H9 (cell line): Measurements from ENCODE around the gene P4HA2. TPM values are rescaled to one million over a fixed set of nuclear protein-coding genes. Genes with fewer than 3 reads are reported as not detected.

Experiments
- DNase-seq: peaks from one replicate; pipeline ENCODE4 v3.0.0-alpha.2; 2017
- H2AFZ ChIP-seq: one replicate; pipeline ENCODE4 v1.6.1; 2013; ENCODE audit warnings: mild to moderate bottlenecking, low read length, control low read depth, moderate library complexity
- H2AK5ac ChIP-seq: 2 replicates; pipeline ENCODE4 v1.6.1; 2013; ENCODE audit warnings: low read length, control low read depth, mixed read lengths; ENCODE audit not compliant: insufficient read length
- H2BK120ac ChIP-seq: one replicate; pipeline ENCODE4 v1.6.1; 2013; ENCODE audit warnings: low read depth, mild to moderate bottlenecking, low read length, control low read depth, inconsistent platforms; ENCODE audit not compliant: poor library complexity, severe bottlenecking
- H2BK12ac ChIP-seq: 2 replicates; pipeline ENCODE4 v1.6.1; 2013; ENCODE audit warnings: low read length, control low read depth, mixed read lengths, low read depth; ENCODE audit not compliant: insufficient read length
- H2BK15ac ChIP-seq: 2 replicates; pipeline ENCODE4 v1.6.1; 2013; ENCODE audit warnings: low read depth, low read length, control low read depth
- H2BK20ac ChIP-seq: one replicate; pipeline ENCODE4 v1.6.1; 2013; ENCODE audit warnings: low read depth, mild to moderate bottlenecking, low read length, control low read depth, inconsistent platforms; ENCODE audit not compliant: poor library complexity, severe bottlenecking
- H2BK5ac ChIP-seq: 2 replicates; pipeline ENCODE4 v1.6.1; 2013; ENCODE audit warnings: low read length, control low read depth, mixed read lengths; ENCODE audit not compliant: insufficient read length
- H3K14ac ChIP-seq: 2 replicates; pipeline ENCODE4 v1.6.1; 2013; ENCODE audit warnings: low read length, control low read depth; ENCODE audit not compliant: insufficient read depth
- H3K18ac ChIP-seq: 2 replicates; pipeline ENCODE4 v1.6.1; 2013; ENCODE audit warnings: low read depth, mild to moderate bottlenecking, mixed read lengths, low read length, control low read depth; ENCODE audit not compliant: insufficient read length
- H3K23ac ChIP-seq: 2 replicates; pipeline ENCODE4 v1.6.1; 2013; ENCODE audit warnings: low read length, control low read depth, mixed read lengths, low read depth; ENCODE audit not compliant: insufficient read length
- H3K23me2 ChIP-seq: 2 replicates; pipeline ENCODE4 v1.6.1; 2013; ENCODE audit warnings: low read depth, mild to moderate bottlenecking, mixed read lengths, low read length, control low read depth; ENCODE audit not compliant: insufficient read length, poor library complexity, severe bottlenecking
- H3K27ac ChIP-seq: 2 replicates; pipeline ENCODE4 v1.5.1; 2013; ENCODE audit warnings: low read length, control low read depth, mixed read lengths, low read depth; ENCODE audit not compliant: insufficient read length
- H3K27me3 ChIP-seq: 2 replicates; pipeline ENCODE4 v1.6.1; 2013; ENCODE audit warnings: low read length, control low read depth, inconsistent platforms; ENCODE audit not compliant: insufficient read depth
- H3K4ac ChIP-seq: 2 replicates; pipeline ENCODE4 v1.6.1; 2013; ENCODE audit warnings: low read depth, mild to moderate bottlenecking, control low read depth, inconsistent platforms, low read length, moderate library complexity
- H3K4me1 ChIP-seq: 2 replicates; pipeline ENCODE4 v1.6.1; 2013; ENCODE audit warnings: low read length, control low read depth, inconsistent platforms; ENCODE audit not compliant: insufficient read depth
- H3K4me2 ChIP-seq: 2 replicates; pipeline ENCODE4 v1.6.1; 2013; ENCODE audit warnings: low read length, control low read depth, mixed read lengths; ENCODE audit not compliant: insufficient read length, insufficient read depth
- H3K56ac ChIP-seq: 2 replicates; pipeline ENCODE4 v1.6.1; 2013; ENCODE audit warnings: low read depth, mild to moderate bottlenecking, mixed read lengths, low read length, control low read depth; ENCODE audit not compliant: insufficient read length
- H3K79me1 ChIP-seq: 2 replicates; pipeline ENCODE4 v1.6.1; 2013; ENCODE audit warnings: low read depth, mild to moderate bottlenecking, moderate library complexity, low read length, control low read depth, inconsistent platforms; ENCODE audit not compliant: insufficient read depth, poor library complexity, severe bottlenecking
- H3K79me2 ChIP-seq: 2 replicates; pipeline ENCODE4 v1.6.1; 2013; ENCODE audit warnings: low read length, control low read depth, inconsistent platforms; ENCODE audit not compliant: insufficient read depth
- H3K9ac ChIP-seq: 2 replicates; pipeline ENCODE4 v1.6.1; 2013; ENCODE audit warnings: low read length, control low read depth, mixed read lengths; ENCODE audit not compliant: insufficient read length; ENCODE audit errors: extremely low read depth
- H3K9me3 ChIP-seq: one replicate; pipeline ENCODE4 v1.6.1; 2013; ENCODE audit warnings: low read depth, low read length, inconsistent platforms; ENCODE audit not compliant: control insufficient read depth
- H3T11ph ChIP-seq: one replicate; pipeline ENCODE4 v1.6.1; 2013; ENCODE audit warnings: mild to moderate bottlenecking, low read length, control low read depth, inconsistent platforms
- H4K20me1 ChIP-seq: one replicate; pipeline ENCODE4 v1.6.1; 2013; ENCODE audit not compliant: control insufficient read depth, insufficient read length, insufficient read depth
- H4K5ac ChIP-seq: 2 replicates; pipeline ENCODE4 v1.6.1; 2013; ENCODE audit warnings: low read depth, mild to moderate bottlenecking, mixed read lengths, low read length, control low read depth; ENCODE audit not compliant: insufficient read length
- H4K8ac ChIP-seq: replicated peaks from 2 replicates; pipeline ENCODE4 v1.6.1; 2013; ENCODE audit warnings: low read length, control low read depth, mixed read lengths, low read depth; ENCODE audit not compliant: insufficient read length
- H4K91ac ChIP-seq: 2 replicates; pipeline ENCODE4 v1.6.1; 2013; ENCODE audit warnings: low read depth, mild to moderate bottlenecking, moderate library complexity, mixed read lengths, low read length, control low read depth; ENCODE audit not compliant: insufficient read length
- H3K27ac Mint-ChIP-seq, 3 experiments: 2 replicates in 2 of 3; 3 replicates in 1 of 3; pipeline ENCODE4 v1.8.0; 2020 to 2021; ENCODE audit warnings: mixed read lengths in 3 of 3, mild to moderate bottlenecking in 1 of 3, moderate library complexity in 1 of 3
- H3K27me3 Mint-ChIP-seq: 2 replicates; pipeline ENCODE4 v1.8.0; 2021; ENCODE audit warnings: low read depth, mild to moderate bottlenecking, moderate library complexity, mixed read lengths
- H3K36me3 Mint-ChIP-seq, 3 experiments: 2 replicates in 2 of 3; 3 replicates in 1 of 3; pipeline ENCODE4 v1.8.0; 2020 to 2021; ENCODE audit warnings: low read depth in 3 of 3, mixed read lengths in 3 of 3; ENCODE audit not compliant: insufficient read depth in 1 of 3
- H3K4me1 Mint-ChIP-seq, 2 experiments: 2 replicates each; pipeline ENCODE4 v1.8.0; 2020; ENCODE audit warnings: mixed read lengths in 2 of 2
- H3K4me3 Mint-ChIP-seq, 2 experiments: 2 replicates in 1 of 2; 3 replicates in 1 of 2; pipeline ENCODE4 v1.8.0; 2020 to 2021; ENCODE audit warnings: mild to moderate bottlenecking in 2 of 2, mixed read lengths in 2 of 2, moderate library complexity in 1 of 2
- H3K9me3 Mint-ChIP-seq, 2 experiments: 2 replicates in 1 of 2; 3 replicates in 1 of 2; pipeline ENCODE4 v1.8.0; 2020; ENCODE audit warnings: mild to moderate bottlenecking in 2 of 2, mixed read lengths in 2 of 2, moderate library complexity in 1 of 2
- WGBS: extraction: QIAGEN DNeasy Blood & Tissue Kit; methylation state at CpG from one replicate; pipeline ENCODE4 v1.1.7; 2013; ENCODE audit warnings: missing lambda C conversion rate, low lambda C conversion rate, mixed read lengths; ENCODE audit not compliant: insufficient read length; ENCODE audit errors: extremely low coverage; 5-methylcytosine and 5-hydroxymethylcytosine counted together
- total RNA-seq: library from RNA; stranded (reverse); gene quantifications from 2 replicates; pipeline ENCODE4 v1.2.1, GENCODE V29; 2021
- TF ChIP-seq, protein P1 (sequence below): fragments of 200-600 bp; sonication (generic); conservative IDR thresholded peaks from 3 replicates; pipeline ENCODE4 v1.8.0; 2021; ENCODE audit warnings: antibody characterized with exemption, mild to moderate bottlenecking

Gene P4HA2
- total RNA-seq, 1 experiment from 2014 or later: 15.3 TPM

DNA sequence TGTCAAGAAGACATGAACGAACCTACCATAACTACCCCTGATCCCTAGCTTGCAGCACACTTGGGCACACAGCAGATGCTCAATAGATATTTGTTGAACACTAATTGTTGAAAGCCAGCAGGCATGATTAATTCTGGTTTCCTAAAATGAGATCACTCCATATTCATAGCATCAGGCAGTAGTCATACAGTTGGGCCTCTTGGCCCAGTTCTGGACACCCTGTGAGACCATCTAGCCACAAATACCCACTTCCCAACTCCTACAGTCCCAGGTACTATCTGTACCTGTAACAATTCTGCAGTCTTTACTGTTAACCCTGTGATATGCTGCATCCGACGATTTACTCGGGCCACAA lies 24.2 kb downstream of the P4HA2 start:
- no peak overlapping the region for H3K27ac ChIP-seq
- no peak overlapping the region for H3K27ac Mint-ChIP-seq
- DNase-seq: no peak
- H2BK15ac ChIP-seq: no peak overlapping the region
- H2BK5ac ChIP-seq: no peak overlapping the region
- no peak overlapping the region for H3T11ph ChIP-seq
- H2BK120ac ChIP-seq: no peak overlapping the region
- TF ChIP-seq, protein P1, sequence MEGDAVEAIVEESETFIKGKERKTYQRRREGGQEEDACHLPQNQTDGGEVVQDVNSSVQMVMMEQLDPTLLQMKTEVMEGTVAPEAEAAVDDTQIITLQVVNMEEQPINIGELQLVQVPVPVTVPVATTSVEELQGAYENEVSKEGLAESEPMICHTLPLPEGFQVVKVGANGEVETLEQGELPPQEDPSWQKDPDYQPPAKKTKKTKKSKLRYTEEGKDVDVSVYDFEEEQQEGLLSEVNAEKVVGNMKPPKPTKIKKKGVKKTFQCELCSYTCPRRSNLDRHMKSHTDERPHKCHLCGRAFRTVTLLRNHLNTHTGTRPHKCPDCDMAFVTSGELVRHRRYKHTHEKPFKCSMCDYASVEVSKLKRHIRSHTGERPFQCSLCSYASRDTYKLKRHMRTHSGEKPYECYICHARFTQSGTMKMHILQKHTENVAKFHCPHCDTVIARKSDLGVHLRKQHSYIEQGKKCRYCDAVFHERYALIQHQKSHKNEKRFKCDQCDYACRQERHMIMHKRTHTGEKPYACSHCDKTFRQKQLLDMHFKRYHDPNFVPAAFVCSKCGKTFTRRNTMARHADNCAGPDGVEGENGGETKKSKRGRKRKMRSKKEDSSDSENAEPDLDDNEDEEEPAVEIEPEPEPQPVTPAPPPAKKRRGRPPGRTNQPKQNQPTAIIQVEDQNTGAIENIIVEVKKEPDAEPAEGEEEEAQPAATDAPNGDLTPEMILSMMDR: no peak
- no peak overlapping the region for H3K4me2 ChIP-seq
- WGBS: no CpG with 5 or more reads among the region's 4 CpGs
- no peak overlapping the region for H3K4me3 Mint-ChIP-seq
- no peaks in the 10 kb centered on the region for H3K79me1 ChIP-seq
- H4K20me1 ChIP-seq: no peaks in the 10 kb centered on the region
- H3K23ac ChIP-seq: no peak overlapping the region
- peaks cover 9% of the 10 kb centered on the region in 2 experiments; a peak in 3 of 4 replicates for H3K4me1 Mint-ChIP-seq
- no peaks in the 10 kb centered on the region for H3K79me2 ChIP-seq
- H3K18ac ChIP-seq: no peak overlapping the region
- H2BK20ac ChIP-seq: no peak overlapping the region
- no peak overlapping the region for H2AK5ac ChIP-seq
- H3K36me3 Mint-ChIP-seq: peaks cover 7 to 13% (median 8%) of the 10 kb centered on the region in 3 experiments
- H3K4ac ChIP-seq: no peak overlapping the region
- no peaks in the 10 kb centered on the region for H3K27me3 Mint-ChIP-seq
- H4K91ac ChIP-seq: no peak overlapping the region
- H3K9ac ChIP-seq: no peak overlapping the region
- H3K56ac ChIP-seq: no peak overlapping the region
- H3K9me3 Mint-ChIP-seq: peaks cover 2% of the 10 kb centered on the region in 2 experiments; a peak in 3 of 5 replicates
- no peak overlapping the region for H2AFZ ChIP-seq
- no peaks in the 10 kb centered on the region for H3K9me3 ChIP-seq
- no peaks in the 10 kb centered on the region for H3K27me3 ChIP-seq
- no peak overlapping the region for H4K8ac ChIP-seq
- no peaks in the 10 kb centered on the region for H3K4me1 ChIP-seq
- no peak overlapping the region for H3K14ac ChIP-seq
- H3K23me2 ChIP-seq: no peaks in the 10 kb centered on the region
- H4K5ac ChIP-seq: no peak overlapping the region
- H2BK12ac ChIP-seq: no peak overlapping the region
